ENCODE data around the gene TAF1B. TPM values are rescaled to one million over a fixed set of nuclear protein-coding genes. Genes with fewer than 3 reads are reported as not detected.

Gene TAF1B
- total RNA-seq, 1 donor from 2014 or later: 26.1 TPM

- ATAC-seq (no peak), DNase-seq (ENCODE audit: low spot score) (no peak)
- intact Hi-C loops (cut with DNase I): no loop called here
Observed at GRCh38 chr2:9970200-9971044, 127.1 kb downstream of the TAF1B start.

GRCh38 chr2:9971105-9971818, 128.0 kb downstream of the TAF1B start:
- no peak for ATAC-seq
- intact Hi-C loops (cut with DNase I): no loop called here

GRCh38 chr2:9971890-9972289, 128.6 kb downstream of the TAF1B start:
- intact Hi-C loops (cut with DNase I): no loop called here
- DNase-seq (ENCODE audit: low spot score) (no peak), ATAC-seq (no peak)

More at GRCh38 chr2:9971105-9971818, 128.0 kb downstream of the TAF1B start:
- no peak for DNase-seq (ENCODE audit: low spot score)

DNA sequence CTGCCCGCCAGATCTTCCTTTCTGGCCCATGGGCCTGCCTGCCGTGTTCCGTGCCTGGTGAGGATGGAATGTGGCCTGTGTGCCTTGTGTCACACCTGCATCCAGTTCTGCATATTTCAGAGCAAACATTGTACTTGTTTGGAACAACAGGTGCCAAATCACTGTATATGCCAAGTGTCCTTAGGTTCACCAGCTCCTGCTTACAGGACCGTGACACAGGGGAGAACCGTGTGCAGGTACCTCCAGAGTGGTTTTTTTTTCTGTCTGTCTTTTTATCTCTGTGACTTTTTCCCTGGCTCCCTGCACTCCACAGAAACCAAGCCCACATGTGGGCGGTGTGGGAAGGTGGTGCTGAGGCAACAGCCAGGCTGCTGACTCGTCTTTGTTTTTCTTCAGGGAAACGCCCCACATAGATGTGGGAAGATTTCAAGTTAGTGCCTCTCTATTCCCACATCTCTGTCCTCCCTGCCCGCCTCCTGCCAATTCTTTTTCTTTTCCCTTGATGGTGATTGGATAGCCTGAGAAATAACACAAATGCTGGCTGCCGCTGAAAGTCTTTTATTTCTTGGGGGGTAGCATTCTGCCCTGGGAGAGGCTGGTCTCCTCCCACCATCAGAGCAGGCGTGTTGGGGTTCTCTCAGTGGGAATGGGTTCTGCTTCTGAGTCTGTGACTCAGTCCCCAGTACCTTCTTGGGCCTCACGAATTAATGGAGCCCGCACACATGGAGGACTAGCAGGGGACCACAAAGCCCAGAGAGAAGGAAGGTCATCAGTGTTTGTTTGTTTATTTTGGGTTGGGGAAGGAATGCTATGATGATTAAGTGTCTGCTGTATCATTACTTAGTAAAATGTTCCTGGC, 129.6 kb downstream of the TAF1B start:
- no peak for DNase-seq (ENCODE audit: low spot score)
- ATAC-seq: peak; percentile 90
- intact Hi-C loops (cut with DNase I): no loop called here

DNA sequence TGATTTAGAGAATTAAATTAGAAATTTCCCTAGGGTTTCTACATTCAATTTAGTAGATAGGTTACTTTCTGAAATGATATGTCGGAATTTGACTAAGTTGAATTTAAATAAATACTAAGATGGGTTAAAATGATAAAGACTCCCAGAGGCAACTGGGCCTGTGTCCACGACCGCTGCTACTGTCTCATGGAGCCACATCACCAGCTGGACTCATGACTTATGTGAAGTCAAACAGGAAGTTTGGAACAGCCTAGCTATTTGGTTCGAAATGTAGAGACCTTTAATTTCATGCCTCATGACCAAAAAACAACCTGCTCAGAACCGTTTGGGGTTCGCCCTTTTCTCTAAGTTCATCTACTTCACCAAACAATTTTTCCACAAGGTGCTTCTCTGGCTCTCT, 130.4 kb downstream of the TAF1B start:
- ATAC-seq: no peak
- no peak for DNase-seq (ENCODE audit: low spot score)
- intact Hi-C loops (cut with DNase I): no loop called here

- intact Hi-C loops (cut with DNase I): no loop called here
- ATAC-seq: no peak
- DNase-seq (ENCODE audit: low spot score): no peak
Observed at GRCh38 chr2:9974343-9974742, 131.1 kb downstream of the TAF1B start.

DNA sequence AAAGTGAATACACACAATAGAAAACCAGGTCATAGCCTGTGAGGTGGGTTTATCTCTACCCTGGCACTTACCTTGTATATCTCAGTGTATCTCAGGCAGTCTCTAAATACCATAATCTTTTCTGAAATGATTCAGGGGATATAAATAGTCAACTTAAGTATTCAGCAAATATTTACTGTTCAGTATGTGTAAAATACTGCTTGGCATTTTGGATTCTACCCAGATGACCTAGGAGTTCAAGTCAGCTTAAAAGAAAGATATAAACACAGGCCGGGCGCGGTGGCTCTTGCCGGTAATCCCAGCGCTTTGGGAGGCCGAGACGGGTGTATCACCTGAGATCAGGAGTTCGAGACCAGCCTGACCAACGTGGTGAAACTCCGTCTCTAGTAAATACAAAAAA, 132.1 kb downstream of the TAF1B start:
- ATAC-seq: no peak
- intact Hi-C loops (cut with DNase I): no loop called here

GRCh38 chr2:9975805-9976447, 132.7 kb downstream of the TAF1B start:
- ATAC-seq (peak; percentile 57), DNase-seq (ENCODE audit: low spot score) (no peak)
- intact Hi-C loops (cut with DNase I): no loop called here

More for the DNA sequence above, 132.1 kb downstream of the TAF1B start:
- no peak for DNase-seq (ENCODE audit: low spot score)

DNA sequence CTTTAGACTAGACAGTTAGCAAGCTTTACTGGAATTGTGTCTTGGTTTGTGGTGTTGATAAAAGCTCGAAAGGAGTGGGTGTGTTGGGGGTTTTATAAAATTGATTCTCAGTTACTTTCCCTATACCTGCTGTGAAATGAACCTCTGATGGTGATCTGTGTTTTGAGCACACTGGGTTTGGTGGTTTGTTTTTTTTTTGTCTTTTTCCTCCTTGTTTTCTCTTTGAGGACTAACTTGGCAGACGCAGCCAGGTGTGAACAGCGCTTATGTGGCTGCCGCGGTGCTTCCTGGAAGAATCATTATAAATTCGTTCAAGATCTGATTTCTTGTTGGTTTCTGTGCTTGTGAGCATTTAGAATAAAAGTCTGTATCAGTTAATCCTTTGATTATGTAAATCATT, 136.7 kb downstream of the TAF1B start:
- intact Hi-C loops (cut with DNase I): loop anchor here (10.0 kb wide), 1 partner anchor 75 kb away; no protein-coding TSS in a partner anchor
- DNase-seq (ENCODE audit: low spot score) (no peak), ATAC-seq (no peak)

GRCh38 chr2:9980520-9980919, 137.2 kb downstream of the TAF1B start:
- DNase-seq (ENCODE audit: low spot score): no peak
- ATAC-seq: no peak
- intact Hi-C loops (cut with DNase I): loop anchor here (10.0 kb wide), 1 partner anchor 74 kb away; no protein-coding TSS in a partner anchor

DNA sequence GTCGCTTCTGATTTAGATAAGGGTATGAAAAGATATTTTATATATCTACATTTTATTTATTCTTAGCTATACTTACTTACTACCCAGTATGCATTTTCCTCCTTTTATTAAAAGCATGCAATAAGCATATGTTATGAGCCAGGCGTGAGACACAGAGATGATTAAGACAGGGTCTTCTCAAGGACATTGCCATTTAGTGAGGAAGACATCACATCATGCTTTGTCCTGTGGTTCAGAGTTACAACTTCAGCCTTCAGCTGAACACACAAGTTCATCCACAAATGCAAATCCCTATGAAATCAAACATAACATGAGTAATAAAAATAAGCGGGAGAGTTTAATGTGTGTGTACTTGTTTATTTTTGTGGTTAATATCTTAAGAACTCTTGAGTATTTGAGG, 138.4 kb downstream of the TAF1B start:
- DNase-seq (ENCODE audit: low spot score) (no peak), ATAC-seq (no peak)
- intact Hi-C loops (cut with DNase I): loop anchor here (10.0 kb wide), 1 partner anchor 73 kb away; no protein-coding TSS in a partner anchor

DNA sequence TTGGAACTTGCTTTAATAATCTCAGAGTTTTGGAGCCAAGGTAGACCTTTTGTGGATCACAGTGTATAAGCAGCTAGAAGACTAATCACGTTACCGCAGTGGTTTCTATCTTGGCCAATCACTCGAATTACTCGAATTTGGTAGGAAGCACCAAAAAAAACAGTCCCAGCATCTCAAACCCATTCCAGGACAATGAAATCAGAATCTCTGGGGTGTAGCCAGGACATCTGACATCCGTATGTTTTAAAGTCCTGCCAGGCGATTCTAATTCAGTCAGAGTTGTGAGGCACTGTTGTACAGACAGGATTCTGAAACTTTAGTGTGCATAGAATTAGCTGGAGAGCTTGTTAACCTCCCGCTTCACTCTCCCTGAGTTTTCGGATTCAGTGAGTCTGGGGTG, 139.0 kb downstream of the TAF1B start:
- ATAC-seq (peak; percentile 81), DNase-seq (ENCODE audit: low spot score) (no peak)
- intact Hi-C loops (cut with DNase I): loop anchor here (10.0 kb wide), 1 partner anchor 73 kb away; no protein-coding TSS in a partner anchor

DNA sequence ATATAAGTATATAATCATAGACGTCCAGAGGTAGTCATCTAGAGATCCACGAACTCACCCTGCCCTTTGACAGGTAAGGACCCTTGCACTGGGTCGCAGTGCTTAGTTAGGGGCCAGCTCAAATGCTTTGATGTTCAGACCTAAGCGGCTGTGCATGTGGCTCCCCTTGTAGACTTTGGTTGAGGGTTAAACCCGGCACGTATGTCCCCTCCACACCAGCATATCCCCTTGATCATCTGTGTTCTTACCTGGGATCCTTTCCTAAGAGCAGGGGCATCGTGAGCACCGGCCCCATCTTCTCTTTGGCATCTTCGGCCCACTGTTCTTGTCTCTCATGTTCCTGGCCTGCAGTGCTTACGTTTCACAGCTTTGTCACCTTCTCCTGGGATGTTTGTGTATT, 139.6 kb downstream of the TAF1B start:
- no peak for DNase-seq (ENCODE audit: low spot score)
- no peak for ATAC-seq
- intact Hi-C loops (cut with DNase I): loop anchor here (10.0 kb wide), 1 partner anchor 72 kb away; no protein-coding TSS in a partner anchor

- peak; percentile 54 for ATAC-seq
- DNase-seq (ENCODE audit: low spot score): no peak
- intact Hi-C loops (cut with DNase I): loop anchor here (10.0 kb wide), 1 partner anchor 71 kb away; no protein-coding TSS in a partner anchor
Observed at GRCh38 chr2:9983401-9984216, 140.3 kb downstream of the TAF1B start.
